Islet of Langerhans (tissue), 1 donor: ENCODE measurements around the gene SCG2.

Source experiments
- FAIRE-seq: peaks from one replicate; lab custom pipeline; 2011; peaks lifted over from hg19 to GRCh38; lab: Jason Lieb, UNC

The SCG2 gene

GRCh38 chr2:223576873-223577272 lies 25.3 kb downstream of the SCG2 start:
- FAIRE-seq, result no peak

DNA sequence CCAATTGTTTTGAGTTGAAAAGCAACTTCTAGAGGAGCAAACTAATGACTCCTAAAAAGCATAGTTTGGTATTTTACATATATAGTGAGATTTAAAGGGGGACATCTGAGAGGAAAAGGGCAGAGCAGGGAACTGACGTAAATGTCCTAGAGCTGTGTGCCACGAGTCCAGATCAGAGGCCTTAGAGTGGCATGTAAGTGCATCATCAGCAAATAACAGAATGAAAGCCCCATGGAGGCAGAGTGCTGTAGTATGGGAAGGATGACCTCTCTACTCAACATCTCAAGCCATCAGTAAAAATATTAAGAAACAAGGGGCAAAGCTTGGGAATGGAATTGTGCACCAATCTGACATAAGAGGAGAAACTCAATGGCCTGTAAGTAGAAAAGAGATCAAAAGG lies 31.4 kb downstream of the SCG2 start:
- FAIRE-seq, result no peak

- no peak for FAIRE-seq
Observed at GRCh38 chr2:223566396-223566795, 35.8 kb downstream of the SCG2 start.

DNA sequence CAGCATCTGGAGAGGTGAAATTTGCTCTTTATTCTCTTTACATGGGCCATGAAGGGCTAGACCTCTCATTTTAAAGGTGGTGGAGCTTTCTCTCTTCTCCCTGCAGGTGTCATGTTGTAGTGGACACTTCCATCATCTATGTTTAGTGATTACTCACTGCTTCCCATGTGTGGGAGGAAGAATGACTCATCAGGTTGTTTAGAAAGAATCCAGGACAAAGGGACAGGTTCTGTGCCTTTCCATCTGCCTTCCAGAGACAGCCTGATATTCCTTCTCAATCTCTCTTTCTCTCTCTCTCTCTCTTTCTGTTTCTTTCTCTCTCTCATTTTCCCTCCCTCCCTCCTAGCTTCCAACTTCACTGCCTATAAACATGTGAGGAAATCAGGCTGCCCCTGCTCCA lies 38.7 kb downstream of the SCG2 start:
- FAIRE-seq, result peak; percentile 95

GRCh38 chr2:223562078-223562477 lies 40.1 kb downstream of the SCG2 start:
- FAIRE-seq, result no peak

DNA sequence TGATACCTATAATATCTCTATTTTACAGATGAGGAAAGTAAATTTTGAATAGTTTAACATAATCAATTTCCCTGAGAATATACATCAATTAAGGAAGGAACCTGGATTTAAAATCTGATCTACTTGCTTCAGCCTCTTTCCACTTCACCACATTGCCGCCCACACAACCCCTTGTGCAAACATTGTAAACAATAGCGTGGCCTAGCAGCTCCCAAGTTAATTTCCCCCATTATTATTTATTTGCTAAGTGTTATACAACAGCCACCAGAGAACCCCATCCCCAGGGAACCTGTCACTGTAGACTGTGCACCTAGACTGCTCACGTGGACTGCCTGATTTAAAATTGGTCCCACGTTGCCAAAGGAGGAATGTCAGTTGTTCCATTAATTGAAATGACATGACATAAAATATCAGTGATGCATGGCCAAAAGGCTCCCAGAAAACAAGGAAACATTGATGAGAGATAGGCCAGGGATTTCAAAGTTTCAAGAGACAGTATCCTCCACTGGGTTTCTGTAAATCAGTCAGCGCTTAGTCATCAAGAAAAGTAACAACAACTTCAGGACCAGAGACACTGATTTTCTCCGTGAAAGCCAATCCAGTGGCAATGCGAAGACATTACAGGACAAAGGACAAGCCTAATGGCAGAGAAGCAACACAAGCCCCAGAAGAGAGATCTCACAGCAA lies 41.3 kb downstream of the SCG2 start:
- FAIRE-seq, result no peak

GRCh38 chr2:223558970-223559369 lies 43.2 kb downstream of the SCG2 start:
- no peak for FAIRE-seq

- FAIRE-seq, result no peak
Observed at GRCh38 chr2:223554923-223555322, 47.2 kb downstream of the SCG2 start.

DNA sequence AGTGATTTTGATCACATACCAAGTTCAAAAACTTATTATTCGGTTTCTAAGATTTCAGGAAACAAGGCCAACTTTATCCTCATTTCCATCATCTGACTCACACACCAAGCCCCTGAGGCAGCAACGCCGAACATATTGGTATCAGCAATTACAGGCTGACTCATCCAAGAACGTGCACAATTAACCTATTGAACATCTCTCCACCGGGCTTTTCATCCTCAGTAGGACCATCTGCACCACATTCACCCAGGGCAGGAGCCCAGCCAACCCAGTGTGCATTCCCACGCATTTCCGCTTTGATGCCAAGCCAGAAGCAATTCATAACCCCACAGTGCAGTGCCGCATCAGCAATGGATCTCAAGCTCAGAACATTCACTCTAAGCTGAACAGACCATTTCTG lies 52.9 kb downstream of the SCG2 start:
- no peak for FAIRE-seq

GRCh38 chr2:223548194-223548593 lies 54.0 kb downstream of the SCG2 start:
- FAIRE-seq, result no peak
